Neural cell (in vitro differentiated cells): Measurements from ENCODE around the gene TCN2. TPM values are rescaled to one million over a fixed set of nuclear protein-coding genes. Genes with fewer than 3 reads are reported as not detected.
"Not testable (repeated sequence)": the region's sequence is repeated elsewhere in the genome, so short reads cannot be mapped to it uniquely, and the experiment has no call there.

ENCODE experiments used
- H2AFZ ChIP-seq: fragments of 200-600, 300-800 bp; sonication (generic), shearing (Covaris generic); 2 replicates; pipeline ENCODE4 v1.6.0; 2014; ENCODE audit warnings: low read depth, mild to moderate bottlenecking, antibody characterized with exemption, low read length, moderate library complexity
- H3F3A ChIP-seq: fragments of 200-600 bp; shearing (Covaris generic); 2 replicates; pipeline ENCODE4 v1.6.1; 2016; ENCODE audit warnings: mild to moderate bottlenecking, moderate library complexity, mixed read lengths, antibody characterized with exemption, low read length; ENCODE audit not compliant: insufficient read depth, poor library complexity, severe bottlenecking
- H3K27ac ChIP-seq: fragments of 200-600, 300-800 bp; sonication (generic), shearing (Covaris generic); 2 replicates; pipeline ENCODE4 v1.5.1; 2014; ENCODE audit warnings: mild to moderate bottlenecking, low read length, moderate library complexity
- H3K27me3 ChIP-seq: fragments of 300-800, 200-600 bp; sonication (generic), shearing (Covaris generic); 2 replicates; pipeline ENCODE4 v1.6.0; 2014; ENCODE audit warnings: mild to moderate bottlenecking, low read depth, low read length, moderate library complexity; ENCODE audit not compliant: insufficient read depth
- H3K36me3 ChIP-seq: fragments of 300-800, 200-600 bp; sonication (generic), shearing (Covaris generic); 2 replicates; pipeline ENCODE4 v1.5.1; 2014; ENCODE audit warnings: mild to moderate bottlenecking, antibody characterized with exemption, low read length, moderate library complexity; ENCODE audit not compliant: insufficient read depth
- H3K4me2 ChIP-seq: fragments of 300-800, 200-600 bp; sonication (generic), shearing (Covaris generic); 2 replicates; pipeline ENCODE4 v1.6.0; 2014; ENCODE audit warnings: mild to moderate bottlenecking, low read length
- H3K4me3 ChIP-seq: fragments of 300-800, 200-600 bp; sonication (generic), shearing (Covaris generic); 2 replicates; pipeline ENCODE4 v1.5.1; 2014; ENCODE audit warnings: mild to moderate bottlenecking, low read length, moderate library complexity
- H3K79me2 ChIP-seq: fragments of 200-600 bp; shearing (Covaris generic); replicated peaks from 2 replicates; pipeline ENCODE4 v1.6.0; 2014; ENCODE audit warnings: mild to moderate bottlenecking, low read length, moderate library complexity; ENCODE audit not compliant: insufficient read depth
- H3K9ac ChIP-seq: fragments of 300-800, 200-600 bp; sonication (generic), shearing (Covaris generic); 2 replicates; pipeline ENCODE4 v1.6.1; 2016; ENCODE audit warnings: mild to moderate bottlenecking, low read length, mixed read lengths
- H3K9me2 ChIP-seq: fragments of 200-600 bp; shearing (Covaris generic); 2 replicates; pipeline ENCODE4 v1.6.1; 2016; ENCODE audit warnings: mild to moderate bottlenecking, low read length, mixed read lengths; ENCODE audit not compliant: insufficient read depth
- H3K9me3 ChIP-seq: fragments of 200-600, 300-800 bp; sonication (generic), shearing (Covaris generic); 2 replicates; pipeline ENCODE4 v1.6.1; 2016; ENCODE audit warnings: mild to moderate bottlenecking, mixed run types, low read length, moderate library complexity, mixed read lengths
- H4K20me1 ChIP-seq: fragments of 200-600 bp; shearing (Covaris generic); 2 replicates; pipeline ENCODE4 v1.6.1; 2016; ENCODE audit warnings: mild to moderate bottlenecking, mixed run types; ENCODE audit not compliant: insufficient read depth
- EP300 ChIP-seq: fragments of 450-650 bp; conservative IDR thresholded peaks from 2 replicates; pipeline ENCODE4 v1.6.1; 2014; ENCODE audit warnings: antibody characterized with exemption, mild to moderate bottlenecking, moderate library complexity; ENCODE audit not compliant: poor library complexity, severe bottlenecking
- EZH2 ChIP-seq: fragments of 200-600, 300-800 bp; shearing (Covaris generic), sonication (generic); IDR thresholded peaks from 2 replicates; pipeline ENCODE4 v1.6.1; 2014; ENCODE audit warnings: antibody characterized with exemption, low read length, borderline replicate concordance, mild to moderate bottlenecking; ENCODE audit not compliant: insufficient read depth, poor library complexity, severe bottlenecking
- MXI1 ChIP-seq: fragments of 450-650 bp; conservative IDR thresholded peaks from 2 replicates; pipeline ENCODE4 v1.6.1; 2014; ENCODE audit warnings: antibody characterized with exemption, mild to moderate bottlenecking; ENCODE audit not compliant: poor library complexity, severe bottlenecking
- POLR2AphosphoS5 ChIP-seq: IDR thresholded peaks from 2 replicates; pipeline ENCODE4 v1.6.1; 2012
- RAD21 ChIP-seq: fragments of 450-650 bp; conservative IDR thresholded peaks from 2 replicates; pipeline ENCODE4 v1.6.1; 2014; ENCODE audit warnings: antibody characterized with exemption, mild to moderate bottlenecking, moderate library complexity
- REST ChIP-seq: IDR thresholded peaks from 2 replicates; pipeline ENCODE4 v1.6.1; 2012; ENCODE audit warnings: borderline replicate concordance
- SMC3 ChIP-seq: fragments of 450-650 bp; conservative IDR thresholded peaks from 2 replicates; pipeline ENCODE4 v1.6.1; 2014; ENCODE audit warnings: antibody characterized with exemption, mild to moderate bottlenecking, moderate library complexity; ENCODE audit not compliant: poor library complexity
- TAF1 ChIP-seq: IDR thresholded peaks from 2 replicates; pipeline ENCODE4 v1.6.1; 2012; ENCODE audit warnings: low read depth
- polyA plus RNA-seq: library from polyadenylated mRNA; depleted of rRNA; stranded (reverse); fragments of >200 nt; gene quantifications from 2 replicates; pipeline ENCODE4 v1.2.3, GENCODE V29; 2014
- TF ChIP-seq, protein P1 (sequence below): fragments of 450-650 bp; IDR thresholded peaks from 2 replicates; pipeline ENCODE4 v1.5.1; 2014; ENCODE audit warnings: antibody characterized with exemption, mild to moderate bottlenecking, moderate library complexity; ENCODE audit not compliant: poor library complexity, severe bottlenecking

Gene TCN2
- polyA plus RNA-seq, 1 donor from 2014 or later, result 13.0 TPM

DNA sequence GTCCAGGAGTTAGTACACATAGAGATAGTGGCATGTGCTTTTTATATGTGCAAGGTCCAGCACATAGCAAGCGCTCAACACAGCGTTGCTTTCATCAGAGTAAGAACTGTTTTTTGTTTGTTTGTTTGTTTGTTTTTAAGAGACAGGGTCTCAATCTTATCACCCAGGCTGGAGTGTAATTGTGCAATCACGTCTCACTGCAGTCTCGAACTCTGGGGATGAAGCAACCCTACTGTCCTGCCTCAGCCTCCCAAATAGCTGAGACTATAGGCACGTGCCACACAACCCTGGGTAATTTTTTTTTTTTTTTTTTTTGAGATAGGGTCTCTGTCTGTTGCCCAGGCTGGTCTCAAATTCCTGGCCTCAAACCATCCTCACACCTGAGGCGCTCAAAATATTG, 10.8 kb downstream of the TCN2 start:
- Histone ChIP-seq H3K4me3 (no peak overlapping the region), H3K9me2 (no peaks in the 10 kb centered on the region), H3K36me3 (no peaks in the 10 kb centered on the region), H3K27ac (no peak overlapping the region), H3K9ac (no peak overlapping the region), H3K27me3 (no peaks in the 10 kb centered on the region), H3K9me3 (no peaks in the 10 kb centered on the region), H3K79me2 (no peaks in the 10 kb centered on the region), H4K20me1 (no peaks in the 10 kb centered on the region), H2AFZ (no peak overlapping the region), H3F3A (no peaks in the 10 kb centered on the region), H3K4me2 (no peak overlapping the region)
- TF ChIP-seq TAF1 (no peak), REST (no peak), SMC3 (no peak), POLR2AphosphoS5 (no peak), EZH2 (no peak), RAD21 (no peak), EP300 (no peak), MXI1 (no peak)
- TF ChIP-seq, protein P1, sequence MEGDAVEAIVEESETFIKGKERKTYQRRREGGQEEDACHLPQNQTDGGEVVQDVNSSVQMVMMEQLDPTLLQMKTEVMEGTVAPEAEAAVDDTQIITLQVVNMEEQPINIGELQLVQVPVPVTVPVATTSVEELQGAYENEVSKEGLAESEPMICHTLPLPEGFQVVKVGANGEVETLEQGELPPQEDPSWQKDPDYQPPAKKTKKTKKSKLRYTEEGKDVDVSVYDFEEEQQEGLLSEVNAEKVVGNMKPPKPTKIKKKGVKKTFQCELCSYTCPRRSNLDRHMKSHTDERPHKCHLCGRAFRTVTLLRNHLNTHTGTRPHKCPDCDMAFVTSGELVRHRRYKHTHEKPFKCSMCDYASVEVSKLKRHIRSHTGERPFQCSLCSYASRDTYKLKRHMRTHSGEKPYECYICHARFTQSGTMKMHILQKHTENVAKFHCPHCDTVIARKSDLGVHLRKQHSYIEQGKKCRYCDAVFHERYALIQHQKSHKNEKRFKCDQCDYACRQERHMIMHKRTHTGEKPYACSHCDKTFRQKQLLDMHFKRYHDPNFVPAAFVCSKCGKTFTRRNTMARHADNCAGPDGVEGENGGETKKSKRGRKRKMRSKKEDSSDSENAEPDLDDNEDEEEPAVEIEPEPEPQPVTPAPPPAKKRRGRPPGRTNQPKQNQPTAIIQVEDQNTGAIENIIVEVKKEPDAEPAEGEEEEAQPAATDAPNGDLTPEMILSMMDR, result no peak

- not testable (repeated sequence) for H3K9me3 ChIP-seq, H4K20me1 ChIP-seq, H3K9me2 ChIP-seq, H3K9ac ChIP-seq, H2AFZ ChIP-seq, H3K27me3 ChIP-seq, H3K36me3 ChIP-seq, H3K79me2 ChIP-seq, H3K27ac ChIP-seq, H3F3A ChIP-seq, H3K4me3 ChIP-seq, H3K4me2 ChIP-seq
These were observed 12.9 kb downstream of the TCN2 start for GRCh38 chr22:30619909-30620308.

GRCh38 chr22:30626413-30626812, 19.4 kb downstream of the TCN2 start:
- H3K4me3 ChIP-seq, result no peak overlapping the region
- TF ChIP-seq REST (no peak), SMC3 (no peak), TAF1 (no peak), MXI1 (no peak), EP300 (no peak), EZH2 (no peak), RAD21 (no peak), POLR2AphosphoS5 (no peak)
- TF ChIP-seq, protein P1, result no peak
- H3K4me2 ChIP-seq, result no peak overlapping the region
- H3K27ac ChIP-seq, result no peak overlapping the region
- H3K36me3 ChIP-seq, result no peaks in the 10 kb centered on the region
- H3K79me2 ChIP-seq, result no peaks in the 10 kb centered on the region
- no peak overlapping the region for H2AFZ ChIP-seq
- H3F3A ChIP-seq, result no peaks in the 10 kb centered on the region
- H3K9ac ChIP-seq, result no peak overlapping the region
- H4K20me1 ChIP-seq, result no peaks in the 10 kb centered on the region
- H3K9me3 ChIP-seq, result no peaks in the 10 kb centered on the region
- H3K9me2 ChIP-seq, result no peaks in the 10 kb centered on the region
- H3K27me3 ChIP-seq, result no peaks in the 10 kb centered on the region
